Trophoblast cell (in vitro differentiated cells and primary cell): ENCODE measurements around the gene PTPRN2.

Source experiments
- DNase-seq, 2 donors: peaks; one replicate each; pipeline ENCODE4 v3.0.0-alpha.2; 2016
- H2AFZ ChIP-seq: 2 replicates; pipeline ENCODE4 v1.6.1; 2013; ENCODE audit warnings: low read length, moderate library complexity, mild to moderate bottlenecking; ENCODE audit not compliant: insufficient read depth, poor library complexity
- H2AK5ac ChIP-seq: 2 replicates; pipeline ENCODE4 v1.6.1; 2013; ENCODE audit warnings: mild to moderate bottlenecking, low read length
- H2BK120ac ChIP-seq: 2 replicates; pipeline ENCODE4 v1.6.1; 2013; ENCODE audit warnings: low read length, mild to moderate bottlenecking, moderate library complexity; ENCODE audit not compliant: insufficient read depth, poor library complexity
- H2BK12ac ChIP-seq: 2 replicates; pipeline ENCODE4 v1.6.1; 2013; ENCODE audit warnings: mild to moderate bottlenecking, low read length, moderate library complexity
- H2BK5ac ChIP-seq: 2 replicates; pipeline ENCODE4 v1.6.1; 2013; ENCODE audit warnings: low read length, low read depth, moderate library complexity, mild to moderate bottlenecking; ENCODE audit not compliant: poor library complexity
- H3K14ac ChIP-seq: 2 replicates; pipeline ENCODE4 v1.6.1; 2013; ENCODE audit warnings: mild to moderate bottlenecking, low read length
- H3K18ac ChIP-seq: 2 replicates; pipeline ENCODE4 v1.6.1; 2013; ENCODE audit warnings: mild to moderate bottlenecking, low read length
- H3K23ac ChIP-seq: 2 replicates; pipeline ENCODE4 v1.6.1; 2013; ENCODE audit warnings: low read length
- H3K27ac ChIP-seq: 2 replicates; pipeline ENCODE4 v1.5.1; 2013; ENCODE audit warnings: low read depth, mild to moderate bottlenecking, inconsistent platforms, low read length, moderate library complexity
- H3K27me3 ChIP-seq: 2 replicates; pipeline ENCODE4 v1.6.1; 2013; ENCODE audit warnings: inconsistent platforms, mild to moderate bottlenecking, low read length, moderate library complexity; ENCODE audit not compliant: insufficient read depth
- H3K36me3 ChIP-seq, 2 experiments: 1 replicate in 1 of 2; 2 replicates in 1 of 2; pipeline ENCODE4 v1.6.1; 2013; ENCODE audit warnings: low read length in 2 of 2, mild to moderate bottlenecking in 2 of 2, moderate library complexity in 1 of 2; ENCODE audit not compliant: insufficient read depth in 2 of 2, control insufficient read depth in 1 of 2
- H3K4ac ChIP-seq: 2 replicates; pipeline ENCODE4 v1.6.1; 2013; ENCODE audit warnings: low read depth, mild to moderate bottlenecking, low read length, moderate library complexity
- H3K4me1 ChIP-seq, 2 experiments: 1 replicate in 1 of 2; 2 replicates in 1 of 2; pipeline ENCODE4 v1.6.1; 2013; ENCODE audit warnings: low read length in 2 of 2, mild to moderate bottlenecking in 2 of 2, moderate library complexity in 1 of 2; ENCODE audit not compliant: insufficient read depth in 2 of 2, control insufficient read depth in 1 of 2
- H3K4me2 ChIP-seq: 2 replicates; pipeline ENCODE4 v1.6.1; 2013; ENCODE audit warnings: inconsistent platforms, mild to moderate bottlenecking, low read length, moderate library complexity
- H3K4me3 ChIP-seq: 2 replicates; pipeline ENCODE4 v1.5.1; 2013; ENCODE audit warnings: mild to moderate bottlenecking, low read depth, low read length, inconsistent platforms
- H3K79me1 ChIP-seq: one replicate; pipeline ENCODE4 v1.6.1; 2013; ENCODE audit warnings: low read length
- H3K79me2 ChIP-seq: 2 replicates; pipeline ENCODE4 v1.6.1; 2013; ENCODE audit warnings: low read length, mild to moderate bottlenecking; ENCODE audit not compliant: control insufficient read depth, insufficient read depth, poor library complexity
- H3K9ac ChIP-seq: 2 replicates; pipeline ENCODE4 v1.6.1; 2013; ENCODE audit warnings: mild to moderate bottlenecking, low read length
- H3K9me3 ChIP-seq: 2 replicates; pipeline ENCODE4 v1.6.1; 2013; ENCODE audit warnings: low read depth, mild to moderate bottlenecking, control low read depth, inconsistent platforms, low read length; ENCODE audit not compliant: insufficient read depth
- H4K12ac ChIP-seq: 2 replicates; pipeline ENCODE4 v1.6.1; 2013; ENCODE audit warnings: low read depth, mild to moderate bottlenecking, low read length, moderate library complexity
- H4K8ac ChIP-seq: 2 replicates; pipeline ENCODE4 v1.6.1; 2013; ENCODE audit warnings: low read depth, mild to moderate bottlenecking, low read length, moderate library complexity
- H4K91ac ChIP-seq: one replicate; pipeline ENCODE4 v1.6.1; 2013; ENCODE audit warnings: low read depth, mild to moderate bottlenecking, low read length, moderate library complexity
- WGBS: extraction: QIAGEN DNeasy Blood & Tissue Kit; methylation state at CpG from one replicate; pipeline ENCODE4 v1.1.7; 2013; ENCODE audit warnings: missing lambda C conversion rate; ENCODE audit not compliant: insufficient read length, insufficient coverage; ENCODE audit errors: extremely low coverage; 5-methylcytosine and 5-hydroxymethylcytosine counted together

PTPRN2 gene

DNA sequence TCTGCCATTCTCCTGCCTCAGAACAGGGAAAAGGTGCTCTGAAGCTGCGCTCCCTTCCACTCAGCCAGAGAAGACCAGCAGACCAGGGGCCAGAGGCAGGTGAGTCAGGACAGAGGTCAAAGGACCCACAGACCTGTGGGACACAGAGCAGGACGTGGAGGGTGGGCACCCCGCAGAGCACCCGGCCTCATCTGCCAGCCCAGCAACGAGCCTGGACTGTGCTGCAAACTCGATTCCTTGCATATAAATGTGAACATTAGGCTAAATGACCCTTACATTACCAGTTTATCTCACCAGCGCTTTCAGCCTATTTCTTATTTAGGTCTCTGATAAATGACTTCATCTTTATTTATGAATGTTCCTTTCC, 50.1 kb downstream of the PTPRN2 start:
- no peak for DNase-seq
- WGBS: no CpG with 5 or more reads among the region's 7 CpGs
- H3K27ac ChIP-seq: no peak overlapping the region

DNA sequence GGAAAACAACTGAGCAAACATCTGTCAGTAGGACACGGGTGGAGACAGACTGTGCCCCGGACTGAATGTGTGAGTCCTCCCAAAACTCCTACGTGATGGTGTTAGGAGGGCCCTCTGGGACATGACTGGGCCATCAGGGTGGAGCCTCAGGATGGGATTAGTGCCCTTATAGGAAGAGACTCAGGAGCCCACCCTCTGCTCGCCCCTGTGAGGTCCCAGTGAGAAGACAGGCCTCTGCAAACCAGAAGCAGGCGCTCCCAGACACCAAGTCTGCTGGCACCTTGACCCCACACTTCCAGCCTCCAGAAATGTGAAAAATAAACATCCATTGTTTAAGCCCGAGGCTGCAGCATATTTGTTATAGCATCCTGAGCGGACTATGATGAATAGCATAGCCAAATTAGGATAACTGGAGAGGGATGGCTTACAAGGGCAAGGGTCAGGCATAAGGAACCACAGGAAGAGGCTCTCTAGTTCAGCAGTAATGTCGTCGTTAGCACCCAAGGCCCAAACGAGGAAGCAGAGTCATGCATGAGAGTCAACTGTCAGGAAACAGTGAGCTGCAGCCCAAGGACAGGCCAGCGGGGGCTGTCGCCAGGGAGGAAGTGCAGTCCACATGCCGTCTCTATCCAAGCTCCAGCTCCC, 50.6 kb downstream of the PTPRN2 start:
- Histone ChIP-seq H3K27ac (no peak overlapping the region), H3K9ac (no peak overlapping the region), H4K8ac (no peak overlapping the region), H2BK5ac (no peak overlapping the region), H3K4ac (no peak overlapping the region), H3K79me1 (no peaks in the 10 kb centered on the region), H3K4me2 (no peak overlapping the region), H3K79me2 (no peaks in the 10 kb centered on the region), H3K4me3 (no peak overlapping the region), H4K91ac (no peak overlapping the region), H3K18ac (no peak overlapping the region), H3K9me3 (peaks cover 13% of the 10 kb centered on the region), H3K4me1 (no peaks in the 10 kb centered on the region), H3K14ac (no peak overlapping the region), H3K27me3 (no peaks in the 10 kb centered on the region), H2AFZ (no peak overlapping the region), H3K36me3 (no peaks in the 10 kb centered on the region), H2BK120ac (no peak overlapping the region), H4K12ac (no peak overlapping the region), H2AK5ac (no peak overlapping the region), H3K23ac (no peak overlapping the region), H2BK12ac (no peak overlapping the region)
- DNase-seq: no peak
- no CpG with 5 or more reads among the region's 13 CpGs for WGBS

More for the DNA sequence above, 50.1 kb downstream of the PTPRN2 start:
- H2BK5ac ChIP-seq: no peak overlapping the region
- no peaks in the 10 kb centered on the region for H3K79me1 ChIP-seq
- no peaks in the 10 kb centered on the region for H3K27me3 ChIP-seq
- H3K23ac ChIP-seq: no peak overlapping the region
- no peak overlapping the region for H3K18ac ChIP-seq
- H3K79me2 ChIP-seq: no peaks in the 10 kb centered on the region
- H3K9me3 ChIP-seq: peaks cover 13% of the 10 kb centered on the region
- no peak overlapping the region for H2AK5ac ChIP-seq
- no peak overlapping the region for H2BK12ac ChIP-seq
- no peak overlapping the region for H4K12ac ChIP-seq
- no peak overlapping the region for H3K4me2 ChIP-seq
- no peak overlapping the region for H4K8ac ChIP-seq
- H3K14ac ChIP-seq: no peak overlapping the region
- H2BK120ac ChIP-seq: no peak overlapping the region
- H3K4me3 ChIP-seq: no peak overlapping the region
- H3K9ac ChIP-seq: no peak overlapping the region
- no peaks in the 10 kb centered on the region for H3K4me1 ChIP-seq
- no peak overlapping the region for H4K91ac ChIP-seq
- H2AFZ ChIP-seq: no peak overlapping the region
- no peak overlapping the region for H3K4ac ChIP-seq
- no peaks in the 10 kb centered on the region for H3K36me3 ChIP-seq

DNA sequence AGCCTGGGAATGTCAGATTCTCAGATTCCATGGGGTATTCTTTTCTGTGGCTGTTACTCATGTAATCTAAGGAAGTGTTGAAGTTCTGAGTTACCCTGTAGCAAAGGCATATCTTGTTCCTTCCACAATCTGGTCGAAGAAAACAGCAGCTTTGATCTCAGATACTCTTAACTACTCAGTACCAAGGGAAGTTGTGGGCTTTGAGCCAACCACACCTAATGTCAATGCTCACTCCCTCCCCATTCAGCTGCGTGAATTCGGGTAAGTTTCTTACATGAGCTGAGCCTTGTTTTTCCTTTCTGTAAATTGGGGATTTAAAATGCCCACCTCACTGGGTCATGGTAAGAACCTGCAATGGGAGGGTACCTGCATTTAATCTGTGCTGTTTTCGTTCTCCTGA, 52.5 kb downstream of the PTPRN2 start:
- no peak for DNase-seq
- H3K4me3 ChIP-seq: no peak overlapping the region
- H2AK5ac ChIP-seq: no peak overlapping the region
- H3K4me1 ChIP-seq: no peaks in the 10 kb centered on the region
- H4K91ac ChIP-seq: no peak overlapping the region
- H3K14ac ChIP-seq: no peak overlapping the region
- H3K79me1 ChIP-seq: no peaks in the 10 kb centered on the region
- H3K4me2 ChIP-seq: no peak overlapping the region
- peaks cover 13% of the 10 kb centered on the region for H3K9me3 ChIP-seq
- H2AFZ ChIP-seq: no peak overlapping the region
- H3K27me3 ChIP-seq: no peaks in the 10 kb centered on the region
- H3K27ac ChIP-seq: no peak overlapping the region
- no peak overlapping the region for H2BK5ac ChIP-seq
- WGBS: no CpG with 5 or more reads among the region's 4 CpGs
- no peak overlapping the region for H3K23ac ChIP-seq
- H3K36me3 ChIP-seq: no peaks in the 10 kb centered on the region
- no peak overlapping the region for H3K18ac ChIP-seq
- no peak overlapping the region for H2BK120ac ChIP-seq
- no peak overlapping the region for H4K12ac ChIP-seq
- H4K8ac ChIP-seq: no peak overlapping the region
- H3K4ac ChIP-seq: no peak overlapping the region
- no peak overlapping the region for H3K9ac ChIP-seq
- H2BK12ac ChIP-seq: no peak overlapping the region
- H3K79me2 ChIP-seq: no peaks in the 10 kb centered on the region

DNA sequence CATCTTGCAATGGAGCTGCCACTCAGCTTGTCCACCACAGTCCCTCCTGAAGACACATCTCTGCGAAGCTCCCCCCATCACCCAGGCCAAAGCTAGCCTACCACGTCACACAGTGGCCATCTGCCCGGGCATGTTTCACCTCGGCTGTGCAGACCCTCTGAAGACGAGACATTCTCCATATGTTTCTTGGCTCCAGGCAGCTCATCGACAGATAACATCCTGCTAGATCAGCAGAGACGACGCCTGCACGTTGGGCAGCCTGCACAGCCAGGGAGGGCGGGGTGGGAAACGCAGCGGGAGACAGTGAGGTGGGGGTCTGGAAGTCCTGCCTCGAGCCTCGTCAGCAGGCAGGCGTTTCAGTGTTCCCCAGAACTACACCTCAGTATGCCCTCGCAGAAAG, 53.0 kb downstream of the PTPRN2 start:
- no peak overlapping the region for H4K12ac ChIP-seq
- H3K4me2 ChIP-seq: no peak overlapping the region
- H3K9ac ChIP-seq: no peak overlapping the region
- H2AK5ac ChIP-seq: no peak overlapping the region
- no CpG with 5 or more reads among the region's 16 CpGs for WGBS
- no peaks in the 10 kb centered on the region for H3K79me2 ChIP-seq
- no peak overlapping the region for H2BK120ac ChIP-seq
- no peak overlapping the region for H3K4ac ChIP-seq
- H3K79me1 ChIP-seq: no peaks in the 10 kb centered on the region
- no peaks in the 10 kb centered on the region for H3K4me1 ChIP-seq
- H3K14ac ChIP-seq: no peak overlapping the region
- no peak overlapping the region for H3K23ac ChIP-seq
- no peaks in the 10 kb centered on the region for H3K36me3 ChIP-seq
- no peak overlapping the region for H2BK5ac ChIP-seq
- no peak overlapping the region for H4K8ac ChIP-seq
- no peaks in the 10 kb centered on the region for H3K27me3 ChIP-seq
- H3K9me3 ChIP-seq: peaks cover 15% of the 10 kb centered on the region
- H4K91ac ChIP-seq: no peak overlapping the region
- no peak overlapping the region for H3K18ac ChIP-seq
- H3K27ac ChIP-seq: no peak overlapping the region
- no peak for DNase-seq
- H2BK12ac ChIP-seq: no peak overlapping the region
- H2AFZ ChIP-seq: no peak overlapping the region
- peak overlapping the region; percentile 23 for H3K4me3 ChIP-seq
